OCI-LY7 (cell line): ENCODE data around the gene RELN. TPM values are rescaled to one million over a fixed set of nuclear protein-coding genes. Genes with fewer than 3 reads are reported as not detected.

ENCODE experiments used
- BruUV-seq: library from RNA; stranded (reverse); fragments of 400-500 nt; replicated peaks from 2 replicates; lab custom pipeline; 2021; lab: Mats Ljungman, UMichigan
- CTCF ChIA-PET: fragments of 300-600 bp; sonication (Branson Sonifier 250); formaldehyde crosslinking; loops from one replicate; lab custom pipeline; 2022; ENCODE audit warnings: antibody characterized with exemption; ENCODE audit not compliant: unreplicated experiment; lab: Charles Lee
- POLR2A ChIA-PET: fragments of 300-600 bp; sonication (Branson Sonifier 250); formaldehyde crosslinking; loops from one replicate; lab custom pipeline; 2022; ENCODE audit warnings: antibody characterized with exemption; lab: Charles Lee
- DNase-seq: peaks from one replicate; pipeline ENCODE4 v3.0.0-alpha.2; 2015; ENCODE audit warnings: low spot score
- H2AFZ ChIP-seq: fragments of 200-600 bp; sonication (generic), shearing (Covaris generic); 2 replicates; pipeline ENCODE4 v1.6.1; 2014; ENCODE audit warnings: mild to moderate bottlenecking, antibody characterized with exemption, low read length, moderate library complexity
- H3K27ac ChIP-seq: fragments of 200-600 bp; sonication (generic); 2 replicates; pipeline ENCODE4 v1.5.1; 2014; ENCODE audit warnings: mixed run types, low read depth, mild to moderate bottlenecking, moderate library complexity, low read length, inconsistent platforms; ENCODE audit not compliant: poor library complexity, severe bottlenecking
- H3K36me3 ChIP-seq: fragments of 200-600 bp; sonication (generic); 2 replicates; pipeline ENCODE4 v1.6.1; 2014; ENCODE audit warnings: mild to moderate bottlenecking, antibody characterized with exemption, low read length, moderate library complexity, mixed read lengths; ENCODE audit not compliant: insufficient read depth
- H3K4me1 ChIP-seq: fragments of 200-600 bp; sonication (generic); 2 replicates; pipeline ENCODE4 v1.5.1; 2014; ENCODE audit warnings: mild to moderate bottlenecking, low read length; ENCODE audit not compliant: insufficient read depth, poor library complexity, severe bottlenecking
- H3K4me2 ChIP-seq: fragments of 200-600 bp; sonication (generic); 2 replicates; pipeline ENCODE4 v1.6.1; 2014; ENCODE audit warnings: mild to moderate bottlenecking, low read length
- H3K4me3 ChIP-seq: fragments of 200-600 bp; sonication (generic); 2 replicates; pipeline ENCODE4 v1.5.1; 2014; ENCODE audit warnings: mild to moderate bottlenecking, low read depth, low read length; ENCODE audit not compliant: poor library complexity, severe bottlenecking
- H3K79me2 ChIP-seq: fragments of 200-600 bp; sonication (generic); 2 replicates; pipeline ENCODE4 v1.6.1; 2016; ENCODE audit warnings: low read depth, mild to moderate bottlenecking, low read length, moderate library complexity, mixed read lengths; ENCODE audit not compliant: insufficient read depth
- H3K9me2 ChIP-seq: fragments of 200-600 bp; sonication (generic); 2 replicates; pipeline ENCODE4 v1.6.1; 2016; ENCODE audit warnings: mild to moderate bottlenecking, low read length, mixed read lengths; ENCODE audit not compliant: insufficient read depth
- H3K9me3 ChIP-seq: fragments of 200-600 bp; sonication (generic); 2 replicates; pipeline ENCODE4 v1.6.1; 2014; ENCODE audit warnings: mild to moderate bottlenecking, mixed run types, low read length, mixed read lengths
- H4K20me1 ChIP-seq: fragments of 200-600 bp; sonication (generic); 2 replicates; pipeline ENCODE4 v1.6.1; 2014; ENCODE audit warnings: mild to moderate bottlenecking, antibody characterized with exemption, low read length, moderate library complexity, mixed read lengths; ENCODE audit not compliant: insufficient read depth
- CTCF ChIP-seq: fragments of 200-600 bp; sonication (generic); conservative IDR thresholded peaks from 2 replicates; pipeline ENCODE4 v1.5.1; 2014; ENCODE audit warnings: mild to moderate bottlenecking, antibody characterized with exemption, low read length, moderate library complexity, mixed read lengths
- EZH2phosphoT487 ChIP-seq: fragments of 200-600 bp; sonication (generic); IDR thresholded peaks from 2 replicates; pipeline ENCODE4 v1.6.1; 2018; ENCODE audit warnings: low read depth, borderline replicate concordance, mild to moderate bottlenecking, mixed run types, antibody characterized with exemption, low read length, moderate library complexity, mixed read lengths
- intact Hi-C: fragments of 100-400 bp; cut with micrococcal nuclease; formaldehyde crosslinking; loops from one replicate; pipeline ENCODE4 v1.10.0; 2022; ENCODE audit not compliant: unreplicated experiment
- total RNA-seq, 2 experiments: library from RNA; depleted of rRNA in 1 of 2; stranded (reverse); fragments of >200 nt in 1 of 2; shearing (Covaris generic) in 1 of 2; gene quantifications; 2 replicates each; pipeline ENCODE4 v1.2.3, GENCODE V29; 2014 to 2022

RELN gene
- total RNA-seq, 2 experiments from 2014 or later, result not detected

GRCh38 chr7:103929901-103930311 lies 59.6 kb downstream of the RELN start:
- Histone ChIP-seq H4K20me1 (no peaks in the 10 kb centered on the region), H2AFZ (no peak overlapping the region), H3K4me3 (no peak overlapping the region), H3K79me2 (no peaks in the 10 kb centered on the region), H3K27ac (no peak overlapping the region), H3K9me2 (no peaks in the 10 kb centered on the region), H3K36me3 (no peaks in the 10 kb centered on the region), H3K4me1 (no peaks in the 10 kb centered on the region), H3K9me3 (no peaks in the 10 kb centered on the region), H3K4me2 (no peak overlapping the region)
- TF ChIP-seq CTCF (no peak), EZH2phosphoT487 (no peak)
- CTCF ChIA-PET, result no interaction called here
- no TSS peak for BruUV-seq
- intact Hi-C loops, result no loop called here
- no peak for DNase-seq
- POLR2A ChIA-PET, result no interaction called here

GRCh38 chr7:103928581-103928980 lies 60.9 kb downstream of the RELN start:
- H3K4me1 ChIP-seq, result no peaks in the 10 kb centered on the region
- H4K20me1 ChIP-seq, result no peaks in the 10 kb centered on the region
- H3K9me3 ChIP-seq, result no peaks in the 10 kb centered on the region
- H3K4me2 ChIP-seq, result no peak overlapping the region
- no peak overlapping the region for H3K27ac ChIP-seq
- no peaks in the 10 kb centered on the region for H3K9me2 ChIP-seq
- H2AFZ ChIP-seq, result no peak overlapping the region
- ChIA-PET CTCF (no interaction called here), POLR2A (no interaction called here)
- H3K36me3 ChIP-seq, result no peaks in the 10 kb centered on the region
- TF ChIP-seq EZH2phosphoT487 (no peak), CTCF (no peak)
- BruUV-seq, result no TSS peak
- no peaks in the 10 kb centered on the region for H3K79me2 ChIP-seq
- intact Hi-C loops, result no loop called here
- H3K4me3 ChIP-seq, result no peak overlapping the region
- DNase-seq, result no peak

GRCh38 chr7:103924184-103924583 lies 65.3 kb downstream of the RELN start:
- no peak for TF ChIP-seq CTCF
- no peak for TF ChIP-seq EZH2phosphoT487
- no peak overlapping the region for H3K4me2 ChIP-seq
- no peaks in the 10 kb centered on the region for H3K9me3 ChIP-seq
- DNase-seq, result no peak
- H3K79me2 ChIP-seq, result no peaks in the 10 kb centered on the region
- H4K20me1 ChIP-seq, result no peaks in the 10 kb centered on the region
- no peaks in the 10 kb centered on the region for H3K4me1 ChIP-seq
- no peak overlapping the region for H2AFZ ChIP-seq
- H3K27ac ChIP-seq, result no peak overlapping the region
- intact Hi-C loops, result no loop called here
- BruUV-seq, result no TSS peak
- H3K36me3 ChIP-seq, result no peaks in the 10 kb centered on the region
- ChIA-PET CTCF (no interaction called here), POLR2A (no interaction called here)
- H3K9me2 ChIP-seq, result no peaks in the 10 kb centered on the region
- no peak overlapping the region for H3K4me3 ChIP-seq
